HFFc6 (cell line): ENCODE measurements around the gene HS3ST5. TPM values are rescaled to one million over a fixed set of nuclear protein-coding genes. Genes with fewer than 3 reads are reported as not detected.
A peak's percentile ranks its signal among the peaks of the same experiment; 100 is the strongest.

Source experiments
- DNase-seq: peaks from one replicate; pipeline ENCODE4 v3.0.0-alpha.2; 2018
- H3K27ac Mint-ChIP-seq: 2 replicates; pipeline ENCODE4 v1.8.0; 2020; ENCODE audit warnings: mild to moderate bottlenecking, mixed read lengths
- H3K27me3 Mint-ChIP-seq: 2 replicates; pipeline ENCODE4 v1.8.0; 2021; ENCODE audit warnings: mild to moderate bottlenecking, moderate library complexity, mixed read lengths; ENCODE audit not compliant: insufficient read depth
- H3K36me3 Mint-ChIP-seq: 2 replicates; pipeline ENCODE4 v1.8.0; 2021; ENCODE audit warnings: low read depth, mixed read lengths
- H3K4me1 Mint-ChIP-seq: 2 replicates; pipeline ENCODE4 v1.8.0; 2020; ENCODE audit warnings: low read depth, mixed read lengths
- H3K4me3 Mint-ChIP-seq: 2 replicates; pipeline ENCODE4 v1.8.0; 2020; ENCODE audit warnings: mild to moderate bottlenecking, moderate library complexity, mixed read lengths
- H3K9me3 Mint-ChIP-seq: 2 replicates; pipeline ENCODE4 v1.8.0; 2020; ENCODE audit warnings: mild to moderate bottlenecking, mixed read lengths
- total RNA-seq, 6 experiments: library from RNA; stranded (reverse); fragmentation: NEBNext Ultra II Directional; extraction: Animal tissue kit (Norgen Biotek cat#: 25700); gene quantifications; 2 replicates in 1 of 6; 3 replicates in 5 of 6; pipeline ENCODE4 v1.2.3, GENCODE V29; 2021
- TF ChIP-seq, protein P1 (sequence below): fragments of 200-600 bp; sonication (generic); IDR thresholded peaks from 2 replicates; pipeline ENCODE4 v1.5.0; 2021; ENCODE audit warnings: antibody characterized with exemption, mild to moderate bottlenecking

Gene HS3ST5
- total RNA-seq, 6 experiments from 2014 or later, result not detected

DNA sequence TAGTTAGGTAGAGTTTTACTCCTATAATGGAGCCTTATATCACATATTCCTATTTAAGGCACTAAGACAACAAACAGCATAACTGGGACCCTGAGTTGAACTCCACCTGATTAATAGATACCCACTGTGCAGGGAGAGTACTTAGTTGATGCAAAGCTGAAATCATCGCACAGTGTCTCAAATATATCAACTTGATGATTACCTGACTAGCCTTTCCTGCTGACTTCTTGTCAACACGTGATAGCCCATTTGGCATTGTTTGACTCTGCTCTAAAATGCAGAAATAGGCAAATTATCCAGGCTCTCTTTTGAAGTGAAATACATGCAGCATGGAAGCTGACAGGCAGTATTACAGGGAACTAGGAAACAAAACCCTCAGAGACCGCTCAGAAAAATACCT is 217.2 kb downstream of the HS3ST5 start:
- no peaks in the 10 kb centered on the region; the same call in 1 of the 2 replicates for H3K27me3 Mint-ChIP-seq
- no peak overlapping the region for H3K27ac Mint-ChIP-seq
- H3K9me3 Mint-ChIP-seq, result no peaks in the 10 kb centered on the region
- DNase-seq, result no peak
- TF ChIP-seq, protein P1, sequence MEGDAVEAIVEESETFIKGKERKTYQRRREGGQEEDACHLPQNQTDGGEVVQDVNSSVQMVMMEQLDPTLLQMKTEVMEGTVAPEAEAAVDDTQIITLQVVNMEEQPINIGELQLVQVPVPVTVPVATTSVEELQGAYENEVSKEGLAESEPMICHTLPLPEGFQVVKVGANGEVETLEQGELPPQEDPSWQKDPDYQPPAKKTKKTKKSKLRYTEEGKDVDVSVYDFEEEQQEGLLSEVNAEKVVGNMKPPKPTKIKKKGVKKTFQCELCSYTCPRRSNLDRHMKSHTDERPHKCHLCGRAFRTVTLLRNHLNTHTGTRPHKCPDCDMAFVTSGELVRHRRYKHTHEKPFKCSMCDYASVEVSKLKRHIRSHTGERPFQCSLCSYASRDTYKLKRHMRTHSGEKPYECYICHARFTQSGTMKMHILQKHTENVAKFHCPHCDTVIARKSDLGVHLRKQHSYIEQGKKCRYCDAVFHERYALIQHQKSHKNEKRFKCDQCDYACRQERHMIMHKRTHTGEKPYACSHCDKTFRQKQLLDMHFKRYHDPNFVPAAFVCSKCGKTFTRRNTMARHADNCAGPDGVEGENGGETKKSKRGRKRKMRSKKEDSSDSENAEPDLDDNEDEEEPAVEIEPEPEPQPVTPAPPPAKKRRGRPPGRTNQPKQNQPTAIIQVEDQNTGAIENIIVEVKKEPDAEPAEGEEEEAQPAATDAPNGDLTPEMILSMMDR, result no peak
- no peak overlapping the region for H3K4me3 Mint-ChIP-seq
- no peaks in the 10 kb centered on the region for H3K36me3 Mint-ChIP-seq
- H3K4me1 Mint-ChIP-seq, result 0 out of 2 replicates have a peak, but pooled peaks cover 5% of the 10 kb centered on the region

GRCh38 chr6:114121913-114122662 is 220.7 kb downstream of the HS3ST5 start:
- no peak for DNase-seq
- Mint-ChIP-seq H3K4me1 (0 out of 2 replicates have a peak, but pooled peaks cover 5% of the 10 kb centered on the region), H3K27me3 (no peaks in the 10 kb centered on the region; the same call in 1 of the 2 replicates), H3K4me3 (no peak overlapping the region), H3K9me3 (no peaks in the 10 kb centered on the region), H3K27ac (no peak overlapping the region), H3K36me3 (no peaks in the 10 kb centered on the region)
- TF ChIP-seq, protein P1, result no peak

GRCh38 chr6:114119056-114119455 is 223.8 kb downstream of the HS3ST5 start:
- no peak for DNase-seq
- Mint-ChIP-seq H3K4me1 (0 out of 2 replicates have a peak, but pooled peaks cover 5% of the 10 kb centered on the region), H3K27me3 (no peaks in the 10 kb centered on the region; the same call in 1 of the 2 replicates), H3K4me3 (no peak overlapping the region), H3K9me3 (no peaks in the 10 kb centered on the region), H3K36me3 (no peaks in the 10 kb centered on the region), H3K27ac (no peak overlapping the region)
- TF ChIP-seq, protein P1, result no peak

DNA sequence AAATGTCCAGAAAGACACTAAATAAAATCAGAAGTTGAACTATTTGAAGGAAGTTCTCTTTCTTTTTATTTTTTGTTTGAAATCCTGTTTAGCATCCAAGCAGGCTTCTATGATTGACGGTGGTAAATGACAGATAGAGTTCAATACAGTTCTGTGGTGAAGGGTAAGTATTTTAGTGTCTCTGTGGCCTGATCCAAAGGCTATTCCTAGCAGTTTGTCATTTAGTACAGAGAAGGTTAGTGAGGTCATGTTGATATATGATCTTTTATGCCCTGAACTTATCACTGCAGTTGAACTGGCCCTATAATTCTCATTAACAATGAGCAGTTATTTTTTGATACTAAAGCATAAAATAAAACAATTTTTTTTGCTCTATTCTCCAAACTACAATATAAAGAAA is 227.2 kb downstream of the HS3ST5 start:
- H3K9me3 Mint-ChIP-seq, result no peaks in the 10 kb centered on the region
- H3K4me1 Mint-ChIP-seq, result no peaks in the 10 kb centered on the region
- H3K4me3 Mint-ChIP-seq, result no peak overlapping the region
- DNase-seq, result no peak
- TF ChIP-seq, protein P1, result no peak
- peaks cover 2% of the 10 kb centered on the region; the same call in 1 of the 2 replicates for H3K27me3 Mint-ChIP-seq
- no peaks in the 10 kb centered on the region for H3K36me3 Mint-ChIP-seq
- H3K27ac Mint-ChIP-seq, result no peak overlapping the region

GRCh38 chr6:114108119-114109002 is 234.5 kb downstream of the HS3ST5 start:
- H3K4me1 Mint-ChIP-seq, result no peaks in the 10 kb centered on the region
- H3K4me3 Mint-ChIP-seq, result no peak overlapping the region
- H3K27ac Mint-ChIP-seq, result no peak overlapping the region
- TF ChIP-seq, protein P1, result peak; percentile 88
- H3K27me3 Mint-ChIP-seq, result peaks cover under 1% of the 10 kb centered on the region; the same call in 1 of the 2 replicates
- peak; percentile 68 for DNase-seq
- H3K36me3 Mint-ChIP-seq, result no peaks in the 10 kb centered on the region
- no peaks in the 10 kb centered on the region for H3K9me3 Mint-ChIP-seq
